Liver (tissue), 9 donors: Measurements from ENCODE around the gene CCDC50. TPM values are rescaled to one million over a fixed set of nuclear protein-coding genes. Genes with fewer than 3 reads are reported as not detected.

Experiments
- DNase-seq: peaks from one replicate; pipeline ENCODE4 v3.0.0-alpha.2; 2017; ENCODE audit warnings: low spot score
- H3K27ac ChIP-seq, 2 donors: one replicate each; pipeline ENCODE4 v1.7.0; 2013; ENCODE audit warnings: inconsistent platforms in 2 of 2, low read length in 2 of 2, control low read depth in 1 of 2, low read depth in 1 of 2, mild to moderate bottlenecking in 1 of 2
- H3K27me3 ChIP-seq, 4 donors: one replicate each; pipeline versions ENCODE4 v1.6.1 to v1.7.0; 2013; ENCODE audit warnings: low read length in 3 of 4, inconsistent platforms in 1 of 4, mild to moderate bottlenecking in 1 of 4, moderate library complexity in 1 of 4; ENCODE audit not compliant: control insufficient read depth in 4 of 4, insufficient read depth in 4 of 4
- H3K36me3 ChIP-seq, 4 donors: one replicate each; pipeline versions ENCODE4 v1.6.1 to v1.7.0; 2013; ENCODE audit warnings: low read length in 3 of 4, mild to moderate bottlenecking in 3 of 4, low read depth in 1 of 4, moderate library complexity in 1 of 4; ENCODE audit not compliant: control insufficient read depth in 4 of 4, insufficient read depth in 3 of 4
- H3K4me1 ChIP-seq, 4 donors: one replicate each; pipeline versions ENCODE4 v1.6.1 to v1.7.0; 2013; ENCODE audit warnings: low read length in 3 of 4, mild to moderate bottlenecking in 3 of 4, moderate library complexity in 1 of 4; ENCODE audit not compliant: control insufficient read depth in 4 of 4, insufficient read depth in 4 of 4
- H3K4me3 ChIP-seq, 3 donors: one replicate each; pipeline versions ENCODE4 v1.6.1 to v1.7.0; 2013; ENCODE audit warnings: low read length in 3 of 3, control low read depth in 1 of 3, low read depth in 1 of 3, mild to moderate bottlenecking in 1 of 3
- H3K9ac ChIP-seq, 2 donors: one replicate each; pipeline ENCODE4 v1.7.0; 2013; ENCODE audit warnings: low read length in 2 of 2, mild to moderate bottlenecking in 2 of 2, moderate library complexity in 2 of 2, control low read depth in 1 of 2, low read depth in 1 of 2
- H3K9me3 ChIP-seq, 4 donors: one replicate each; pipeline versions ENCODE4 v1.6.1 to v1.7.0; 2013; ENCODE audit warnings: low read length in 3 of 4; ENCODE audit not compliant: control insufficient read depth in 4 of 4
- EGR1 ChIP-seq, 2 donors: IDR thresholded peaks; 2 replicates each; pipeline ENCODE4 v1.6.1; 2016 to 2018; ENCODE audit warnings: antibody characterized with exemption in 2 of 2, low read depth in 2 of 2
- FOXA1 ChIP-seq: IDR thresholded peaks from 2 replicates; pipeline ENCODE4 v1.6.1; 2016; ENCODE audit warnings: antibody characterized with exemption
- FOXA2 ChIP-seq: IDR thresholded peaks from 2 replicates; pipeline ENCODE4 v1.6.1; 2016; ENCODE audit warnings: antibody characterized with exemption
- GABPA ChIP-seq, 2 donors: IDR thresholded peaks in 1 of 2; conservative IDR thresholded peaks in 1 of 2; 2 replicates each; pipeline ENCODE4 v1.6.1; 2016; ENCODE audit warnings: antibody characterized with exemption in 2 of 2, mild to moderate bottlenecking in 1 of 2, moderate library complexity in 1 of 2
- HNF4A ChIP-seq, 2 donors: conservative IDR thresholded peaks; 2 replicates each; pipeline ENCODE4 v1.6.1; 2016; ENCODE audit warnings: antibody characterized with exemption in 2 of 2, mild to moderate bottlenecking in 2 of 2
- HNF4G ChIP-seq: IDR thresholded peaks from 2 replicates; pipeline ENCODE4 v1.6.1; 2016; ENCODE audit warnings: antibody characterized with exemption
- JUND ChIP-seq, 2 donors: IDR thresholded peaks; 2 replicates each; pipeline ENCODE4 v1.6.1; 2016; ENCODE audit warnings: antibody characterized with exemption in 2 of 2
- NR2F2 ChIP-seq: IDR thresholded peaks from 2 replicates; pipeline ENCODE4 v1.6.1; 2016; ENCODE audit warnings: antibody characterized with exemption
- RAD21 ChIP-seq, 2 donors: IDR thresholded peaks; 2 replicates each; pipeline ENCODE4 v1.6.1; 2016; ENCODE audit warnings: antibody characterized with exemption in 2 of 2, mild to moderate bottlenecking in 2 of 2
- RXRA ChIP-seq, 2 donors: IDR thresholded peaks; 2 replicates each; pipeline ENCODE4 v1.6.1; 2017 to 2018; ENCODE audit warnings: antibody characterized with exemption in 2 of 2, mild to moderate bottlenecking in 1 of 2
- SP1 ChIP-seq: IDR thresholded peaks from 2 replicates; pipeline ENCODE4 v1.6.1; 2018; ENCODE audit warnings: antibody characterized with exemption, mild to moderate bottlenecking
- TAF1 ChIP-seq: conservative IDR thresholded peaks from 2 replicates; pipeline ENCODE4 v1.6.1; 2016; ENCODE audit warnings: antibody characterized with exemption, mild to moderate bottlenecking
- YY1 ChIP-seq: IDR thresholded peaks from 2 replicates; pipeline ENCODE4 v1.6.1; 2016; ENCODE audit warnings: antibody characterized with exemption, mild to moderate bottlenecking
- WGBS: extraction: QIAGEN DNeasy Blood & Tissue Kit; methylation state at CpG from one replicate; pipeline ENCODE4 v1.1.7; 2013; 5-methylcytosine and 5-hydroxymethylcytosine counted together
- polyA plus RNA-seq, 2 donors: library from polyadenylated mRNA; stranded (reverse) in 1 of 2; unstranded in 1 of 2; fragments of 200-250 nt in 1 of 2; fragments of >200 nt in 1 of 2; fragmentation: Nextera tagmentation in 1 of 2; extraction: Ambion mirVana in 1 of 2; gene quantifications; one replicate each; pipeline versions ENCODE4 v1.2.1 to v1.2.3, GENCODE V29; 2013 to 2015
- total RNA-seq, 2 donors: library from RNA; depleted of rRNA; stranded (reverse); fragments of >200 nt; gene quantifications; one replicate each; pipeline ENCODE4 v1.2.3, GENCODE V29; 2014
- TF ChIP-seq, protein P1 (sequence below): IDR thresholded peaks from 2 replicates; pipeline ENCODE4 v1.6.1; 2016; ENCODE audit warnings: antibody characterized with exemption, mild to moderate bottlenecking
- TF ChIP-seq, protein P2 (sequence below): fragments of 150-350 bp; IDR thresholded peaks from 2 replicates; pipeline ENCODE4 v1.5.1; 2017; ENCODE audit warnings: improper control_type of control experiment, low read depth, low read length; ENCODE audit not compliant: missing input control
- TF ChIP-seq, protein P3 (sequence below): IDR thresholded peaks from 2 replicates; pipeline ENCODE4 v1.6.1; 2016; ENCODE audit warnings: antibody characterized with exemption
- donor health status: healthy.
- donor health status: healthy.
- donor health status: healthy.
- donor health status: healthy.
- donor health status: healthy.

Gene CCDC50
- total and polyA plus RNA-seq, 4 donors = 15.4 to 69.0 (median 33.6) TPM

DNA sequence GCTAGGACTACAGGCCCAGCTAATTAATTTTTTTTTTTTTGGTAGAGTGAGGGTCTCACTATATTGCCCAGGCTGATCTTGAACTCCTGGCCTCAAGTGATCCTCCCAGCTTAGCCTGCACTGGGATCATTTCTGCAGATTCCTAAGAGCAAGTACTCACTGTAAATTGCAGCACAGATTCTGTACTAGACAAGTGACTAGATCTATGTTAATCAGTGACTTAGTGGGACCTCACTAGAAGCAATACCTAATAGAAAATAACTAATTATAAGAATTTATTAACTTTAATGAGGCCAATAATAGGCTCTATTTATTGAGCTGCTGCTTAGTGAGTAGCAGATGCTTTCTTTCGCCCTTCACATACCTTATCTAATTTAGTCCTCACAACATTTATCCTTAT lies 11.8 kb downstream of the CCDC50 start:
- no peaks in the 10 kb centered on the region for H3K9me3 ChIP-seq
- H3K27me3 ChIP-seq = no peaks in the 10 kb centered on the region
- TF ChIP-seq, protein P1, sequence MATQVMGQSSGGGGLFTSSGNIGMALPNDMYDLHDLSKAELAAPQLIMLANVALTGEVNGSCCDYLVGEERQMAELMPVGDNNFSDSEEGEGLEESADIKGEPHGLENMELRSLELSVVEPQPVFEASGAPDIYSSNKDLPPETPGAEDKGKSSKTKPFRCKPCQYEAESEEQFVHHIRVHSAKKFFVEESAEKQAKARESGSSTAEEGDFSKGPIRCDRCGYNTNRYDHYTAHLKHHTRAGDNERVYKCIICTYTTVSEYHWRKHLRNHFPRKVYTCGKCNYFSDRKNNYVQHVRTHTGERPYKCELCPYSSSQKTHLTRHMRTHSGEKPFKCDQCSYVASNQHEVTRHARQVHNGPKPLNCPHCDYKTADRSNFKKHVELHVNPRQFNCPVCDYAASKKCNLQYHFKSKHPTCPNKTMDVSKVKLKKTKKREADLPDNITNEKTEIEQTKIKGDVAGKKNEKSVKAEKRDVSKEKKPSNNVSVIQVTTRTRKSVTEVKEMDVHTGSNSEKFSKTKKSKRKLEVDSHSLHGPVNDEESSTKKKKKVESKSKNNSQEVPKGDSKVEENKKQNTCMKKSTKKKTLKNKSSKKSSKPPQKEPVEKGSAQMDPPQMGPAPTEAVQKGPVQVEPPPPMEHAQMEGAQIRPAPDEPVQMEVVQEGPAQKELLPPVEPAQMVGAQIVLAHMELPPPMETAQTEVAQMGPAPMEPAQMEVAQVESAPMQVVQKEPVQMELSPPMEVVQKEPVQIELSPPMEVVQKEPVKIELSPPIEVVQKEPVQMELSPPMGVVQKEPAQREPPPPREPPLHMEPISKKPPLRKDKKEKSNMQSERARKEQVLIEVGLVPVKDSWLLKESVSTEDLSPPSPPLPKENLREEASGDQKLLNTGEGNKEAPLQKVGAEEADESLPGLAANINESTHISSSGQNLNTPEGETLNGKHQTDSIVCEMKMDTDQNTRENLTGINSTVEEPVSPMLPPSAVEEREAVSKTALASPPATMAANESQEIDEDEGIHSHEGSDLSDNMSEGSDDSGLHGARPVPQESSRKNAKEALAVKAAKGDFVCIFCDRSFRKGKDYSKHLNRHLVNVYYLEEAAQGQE = no peak
- TF ChIP-seq, protein P2, sequence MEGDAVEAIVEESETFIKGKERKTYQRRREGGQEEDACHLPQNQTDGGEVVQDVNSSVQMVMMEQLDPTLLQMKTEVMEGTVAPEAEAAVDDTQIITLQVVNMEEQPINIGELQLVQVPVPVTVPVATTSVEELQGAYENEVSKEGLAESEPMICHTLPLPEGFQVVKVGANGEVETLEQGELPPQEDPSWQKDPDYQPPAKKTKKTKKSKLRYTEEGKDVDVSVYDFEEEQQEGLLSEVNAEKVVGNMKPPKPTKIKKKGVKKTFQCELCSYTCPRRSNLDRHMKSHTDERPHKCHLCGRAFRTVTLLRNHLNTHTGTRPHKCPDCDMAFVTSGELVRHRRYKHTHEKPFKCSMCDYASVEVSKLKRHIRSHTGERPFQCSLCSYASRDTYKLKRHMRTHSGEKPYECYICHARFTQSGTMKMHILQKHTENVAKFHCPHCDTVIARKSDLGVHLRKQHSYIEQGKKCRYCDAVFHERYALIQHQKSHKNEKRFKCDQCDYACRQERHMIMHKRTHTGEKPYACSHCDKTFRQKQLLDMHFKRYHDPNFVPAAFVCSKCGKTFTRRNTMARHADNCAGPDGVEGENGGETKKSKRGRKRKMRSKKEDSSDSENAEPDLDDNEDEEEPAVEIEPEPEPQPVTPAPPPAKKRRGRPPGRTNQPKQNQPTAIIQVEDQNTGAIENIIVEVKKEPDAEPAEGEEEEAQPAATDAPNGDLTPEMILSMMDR = no peak
- TF ChIP-seq HNF4G = no peak
- TF ChIP-seq FOXA2 = no peak
- no peak for TF ChIP-seq NR2F2
- H3K4me3 ChIP-seq = no peak overlapping the region
- no peak for DNase-seq
- H3K9ac ChIP-seq = no peak overlapping the region
- H3K4me1 ChIP-seq = peaks cover 10 to 34% (median 20%) of the 10 kb centered on the region in 4 donors
- WGBS = 96% methylated on average over 1 of the region's 1 CpG
- no peak overlapping the region for H3K27ac ChIP-seq
- H3K36me3 ChIP-seq = no peaks in the 10 kb centered on the region

DNA sequence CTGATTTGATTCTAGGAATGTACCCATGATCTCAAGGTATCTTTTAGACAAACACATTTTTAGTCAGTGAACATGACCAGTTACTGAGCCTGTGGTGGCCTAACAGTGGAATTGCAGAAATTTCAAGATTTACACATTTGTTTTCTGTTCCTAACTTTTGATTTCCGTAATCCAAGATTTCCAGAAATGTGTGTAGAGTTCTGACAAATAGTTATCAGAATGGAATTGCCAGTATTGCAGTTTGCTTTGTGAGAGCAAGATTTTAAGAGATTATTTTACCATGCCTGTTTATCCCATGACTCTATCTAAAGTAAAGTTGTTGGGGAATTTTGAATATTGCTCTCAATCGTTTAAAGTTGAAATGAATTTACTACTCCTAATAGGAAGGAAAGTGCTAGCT lies 12.8 kb downstream of the CCDC50 start:
- no peak for TF ChIP-seq JUND (IDR thresholded peaks at IDR 0.05)
- TF ChIP-seq YY1 = no peak
- TF ChIP-seq RXRA (IDR thresholded peaks at IDR 0.05) = no peak
- TF ChIP-seq GABPA (IDR thresholded peaks at IDR 0.05 in 1 of 2, conservative IDR thresholded peaks at IDR 0.05 in 1 of 2) = no peak
- TF ChIP-seq HNF4G = no peak
- TF ChIP-seq EGR1 (IDR thresholded peaks at IDR 0.05; ENCODE audit: low read depth in 2 of 2) = no peak
- TF ChIP-seq TAF1 = no peak
- TF ChIP-seq FOXA1 = no peak
- TF ChIP-seq RAD21 (IDR thresholded peaks at IDR 0.05) = no peak
- no peak for TF ChIP-seq SP1
- TF ChIP-seq FOXA2 = no peak
- TF ChIP-seq, protein P3, sequence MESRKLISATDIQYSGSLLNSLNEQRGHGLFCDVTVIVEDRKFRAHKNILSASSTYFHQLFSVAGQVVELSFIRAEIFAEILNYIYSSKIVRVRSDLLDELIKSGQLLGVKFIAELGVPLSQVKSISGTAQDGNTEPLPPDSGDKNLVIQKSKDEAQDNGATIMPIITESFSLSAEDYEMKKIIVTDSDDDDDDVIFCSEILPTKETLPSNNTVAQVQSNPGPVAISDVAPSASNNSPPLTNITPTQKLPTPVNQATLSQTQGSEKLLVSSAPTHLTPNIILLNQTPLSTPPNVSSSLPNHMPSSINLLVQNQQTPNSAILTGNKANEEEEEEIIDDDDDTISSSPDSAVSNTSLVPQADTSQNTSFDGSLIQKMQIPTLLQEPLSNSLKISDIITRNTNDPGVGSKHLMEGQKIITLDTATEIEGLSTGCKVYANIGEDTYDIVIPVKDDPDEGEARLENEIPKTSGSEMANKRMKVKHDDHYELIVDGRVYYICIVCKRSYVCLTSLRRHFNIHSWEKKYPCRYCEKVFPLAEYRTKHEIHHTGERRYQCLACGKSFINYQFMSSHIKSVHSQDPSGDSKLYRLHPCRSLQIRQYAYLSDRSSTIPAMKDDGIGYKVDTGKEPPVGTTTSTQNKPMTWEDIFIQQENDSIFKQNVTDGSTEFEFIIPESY = no peak
- TF ChIP-seq HNF4A (conservative IDR thresholded peaks at IDR 0.05) = no peak
- Histone ChIP-seq H3K9me3 (no peaks in the 10 kb centered on the region), H3K36me3 (no peaks in the 10 kb centered on the region), H3K27me3 (no peaks in the 10 kb centered on the region), H3K4me1 (peaks cover 13 to 34% (median 20%) of the 10 kb centered on the region in 4 donors), H3K27ac (no peak overlapping the region), H3K9ac (no peak overlapping the region), H3K4me3 (no peak overlapping the region)
- no peak for DNase-seq
- 64% methylated on average over 2 of the region's 2 CpGs for WGBS
